Neural progenitor cell (in vitro differentiated cells): Measurements from ENCODE around the gene ITGA1. TPM values are rescaled to one million over a fixed set of nuclear protein-coding genes. Genes with fewer than 3 reads are reported as not detected.

ENCODE experiments used
- DNase-seq: peaks from one replicate; pipeline ENCODE4 v3.0.0-alpha.2; 2016; ENCODE audit warnings: low spot score
- H2AFZ ChIP-seq: fragments of 200-600 bp; sonication (generic); replicated peaks from 2 replicates; pipeline ENCODE4 v1.6.1; 2016; ENCODE audit warnings: antibody characterized with exemption
- H3F3A ChIP-seq: fragments of 200-600 bp; sonication (generic); 2 replicates; pipeline ENCODE4 v1.6.1; 2016; ENCODE audit warnings: antibody characterized with exemption, low read depth
- H3K27ac ChIP-seq: fragments of 200-600 bp; sonication (generic); 2 replicates; pipeline ENCODE4 v1.5.1; 2016; ENCODE audit warnings: mild to moderate bottlenecking
- H3K27me3 ChIP-seq: fragments of 200-600 bp; sonication (generic); 2 replicates; pipeline ENCODE4 v1.6.1; 2016; ENCODE audit warnings: mild to moderate bottlenecking, moderate library complexity
- H3K36me3 ChIP-seq: fragments of 200-600 bp; sonication (generic); 2 replicates; pipeline ENCODE4 v1.5.1; 2016
- H3K4me1 ChIP-seq: fragments of 200-600 bp; sonication (generic); 2 replicates; pipeline ENCODE4 v1.6.1; 2016; ENCODE audit warnings: mixed run types
- H3K4me2 ChIP-seq: fragments of 200-600 bp; sonication (generic); 2 replicates; pipeline ENCODE4 v1.6.1; 2016
- H3K4me3 ChIP-seq: fragments of 200-600 bp; sonication (generic); 2 replicates; pipeline ENCODE4 v1.5.1; 2016
- H3K79me2 ChIP-seq: fragments of 200-600 bp; sonication (generic); 2 replicates; pipeline ENCODE4 v1.6.1; 2016; ENCODE audit warnings: low read depth
- H3K9ac ChIP-seq: fragments of 200-600 bp; sonication (generic); 2 replicates; pipeline ENCODE4 v1.6.1; 2016
- H3K9me3 ChIP-seq: fragments of 200-600 bp; sonication (generic); 2 replicates; pipeline ENCODE4 v1.5.1; 2016; ENCODE audit warnings: low read depth
- H4K20me1 ChIP-seq: fragments of 200-600 bp; sonication (generic); 2 replicates; pipeline ENCODE4 v1.6.1; 2016; ENCODE audit warnings: low read depth
- H3K27ac Mint-ChIP-seq: 3 replicates; pipeline ENCODE4 v1.8.0; 2021; ENCODE audit warnings: mixed read lengths
- H3K27me3 Mint-ChIP-seq: 2 replicates; pipeline ENCODE4 v1.8.0; 2022; ENCODE audit warnings: low read depth, mild to moderate bottlenecking, inconsistent platforms, moderate library complexity, mixed read lengths; ENCODE audit not compliant: insufficient read depth
- H3K36me3 Mint-ChIP-seq: 3 replicates; pipeline ENCODE4 v1.8.0; 2021; ENCODE audit warnings: mixed read lengths
- H3K4me1 Mint-ChIP-seq: 3 replicates; pipeline ENCODE4 v1.8.0; 2021; ENCODE audit warnings: mixed read lengths
- H3K4me3 Mint-ChIP-seq: 3 replicates; pipeline ENCODE4 v1.8.0; 2021; ENCODE audit warnings: mild to moderate bottlenecking, moderate library complexity, mixed read lengths
- H3K9me3 Mint-ChIP-seq: 3 replicates; pipeline ENCODE4 v1.8.0; 2020; ENCODE audit warnings: mixed read lengths
- CTCF ChIP-seq: fragments of 200-600 bp; sonication (generic); IDR thresholded peaks from 2 replicates; pipeline ENCODE4 v1.5.1; 2017; ENCODE audit warnings: antibody characterized with exemption, mild to moderate bottlenecking
- EZH2 ChIP-seq: fragments of 200-600 bp; sonication (generic); IDR thresholded peaks from 2 replicates; pipeline ENCODE4 v1.6.1; 2017; ENCODE audit warnings: antibody characterized with exemption, mild to moderate bottlenecking, moderate library complexity
- EZH2phosphoT487 ChIP-seq: fragments of 200-600 bp; sonication (generic); IDR thresholded peaks from 2 replicates; pipeline ENCODE4 v1.6.1; 2017; ENCODE audit warnings: antibody characterized with exemption
- total RNA-seq: library from RNA; depleted of rRNA; stranded (reverse); fragments of >200 nt; gene quantifications from 2 replicates; pipeline ENCODE4 v1.2.3, GENCODE V29; 2015; ENCODE audit warnings: low replicate concordance

ITGA1 gene
- total RNA-seq, 1 donor from 2014 or later, result 2.2 TPM

- no peaks in the 10 kb centered on the region for H3K4me1 ChIP-seq
- no peak overlapping the region for H3K4me2 ChIP-seq
- no peak overlapping the region for H3K27ac ChIP-seq
- peaks cover 5% of the 10 kb centered on the region for H3F3A ChIP-seq
- H3K36me3 ChIP-seq, result no peaks in the 10 kb centered on the region
- no peaks in the 10 kb centered on the region for H4K20me1 ChIP-seq
- Mint-ChIP-seq H3K27ac (no peak overlapping the region), H3K36me3 (no peaks in the 10 kb centered on the region), H3K9me3 (no peaks in the 10 kb centered on the region), H3K4me1 (peaks cover 15% of the 10 kb centered on the region), H3K4me3 (no peak overlapping the region), H3K27me3 (peaks cover 3% of the 10 kb centered on the region)
- no peak overlapping the region for H3K9ac ChIP-seq
- DNase-seq, result no peak
- peaks cover 22% of the 10 kb centered on the region for H3K27me3 ChIP-seq
- H2AFZ ChIP-seq, result no peak overlapping the region
- no peak for TF ChIP-seq EZH2
- no peak for TF ChIP-seq EZH2phosphoT487
- TF ChIP-seq CTCF, result no peak
- H3K4me3 ChIP-seq, result no peak overlapping the region
- H3K79me2 ChIP-seq, result no peaks in the 10 kb centered on the region
- no peaks in the 10 kb centered on the region for H3K9me3 ChIP-seq
Measured at GRCh38 chr5:52983731-52984636, 196.3 kb downstream of the ITGA1 start.

- Mint-ChIP-seq H3K36me3 (no peaks in the 10 kb centered on the region), H3K27me3 (peaks cover 3% of the 10 kb centered on the region), H3K9me3 (no peaks in the 10 kb centered on the region), H3K4me1 (peaks cover 18% of the 10 kb centered on the region), H3K4me3 (no peak overlapping the region), H3K27ac (no peak overlapping the region)
- TF ChIP-seq EZH2, result no peak
- no peak for TF ChIP-seq EZH2phosphoT487
- Histone ChIP-seq H3K79me2 (no peaks in the 10 kb centered on the region), H3K4me2 (no peak overlapping the region), H3K36me3 (no peaks in the 10 kb centered on the region), H3F3A (peaks cover 5% of the 10 kb centered on the region), H3K9ac (no peak overlapping the region), H2AFZ (no peak overlapping the region), H3K27me3 (peaks cover 35% of the 10 kb centered on the region), H3K4me3 (no peak overlapping the region), H4K20me1 (no peaks in the 10 kb centered on the region), H3K27ac (no peak overlapping the region), H3K4me1 (peaks cover 4% of the 10 kb centered on the region), H3K9me3 (no peaks in the 10 kb centered on the region)
- DNase-seq, result no peak
Measured at GRCh38 chr5:52985306-52985705, 197.6 kb downstream of the ITGA1 start.

GRCh38 chr5:52987711-52988331, 200.1 kb downstream of the ITGA1 start:
- Mint-ChIP-seq H3K27me3 (peaks cover 3% of the 10 kb centered on the region), H3K27ac (no peak overlapping the region), H3K4me3 (peak overlapping the region; percentile 82), H3K4me1 (peaks cover 22% of the 10 kb centered on the region), H3K9me3 (no peaks in the 10 kb centered on the region), H3K36me3 (peaks cover 2% of the 10 kb centered on the region)
- no peak for TF ChIP-seq EZH2
- TF ChIP-seq EZH2phosphoT487, result no peak
- no peak for TF ChIP-seq CTCF
- DNase-seq, result no peak
- H3K9ac ChIP-seq, result no peak overlapping the region
- peaks cover 45% of the 10 kb centered on the region for H3K27me3 ChIP-seq
- H3K4me2 ChIP-seq, result no peak overlapping the region
- H3K4me1 ChIP-seq, result peaks cover 6% of the 10 kb centered on the region
- H3K9me3 ChIP-seq, result no peaks in the 10 kb centered on the region
- H3K36me3 ChIP-seq, result no peaks in the 10 kb centered on the region
- H3K79me2 ChIP-seq, result no peaks in the 10 kb centered on the region
- H3K4me3 ChIP-seq, result no peak overlapping the region
- H4K20me1 ChIP-seq, result no peaks in the 10 kb centered on the region
- no peak overlapping the region for H3K27ac ChIP-seq
- H2AFZ ChIP-seq, result no peak overlapping the region
- H3F3A ChIP-seq, result peaks cover 5% of the 10 kb centered on the region
